Endothelial cell of umbilical vein (primary cell): ENCODE results near the gene SRBD1.

ENCODE experiments used
- EZH2 ChIP-seq: IDR thresholded peaks from 2 replicates; pipeline ENCODE4 v1.6.1; 2012; ENCODE audit warnings: borderline replicate concordance, low read depth, mild to moderate bottlenecking, moderate library complexity, low read length, inconsistent platforms; ENCODE audit not compliant: severe bottlenecking
- FOS ChIP-seq: IDR thresholded peaks from 2 replicates; pipeline ENCODE4 v1.6.1; 2011; ENCODE audit warnings: mild to moderate bottlenecking, low read length, moderate library complexity, borderline replicate concordance; ENCODE audit not compliant: insufficient read depth
- GATA2 ChIP-seq: IDR thresholded peaks from 2 replicates; pipeline ENCODE4 v1.7.0; 2011; ENCODE audit warnings: low read depth, mild to moderate bottlenecking, moderate library complexity, mixed read lengths, low read length; ENCODE audit not compliant: insufficient read length, insufficient read depth
- JUN ChIP-seq: IDR thresholded peaks from 2 replicates; pipeline ENCODE4 v1.6.1; 2011; ENCODE audit warnings: borderline replicate concordance, low read depth; ENCODE audit not compliant: insufficient read length, insufficient read depth
- MAX ChIP-seq: IDR thresholded peaks from 2 replicates; pipeline ENCODE4 v1.6.1; 2011; ENCODE audit not compliant: insufficient read depth, insufficient read length
- MYC ChIP-seq: IDR thresholded peaks from one replicate; pipeline ENCODE4 v1.6.1; 2011; ENCODE audit warnings: mild to moderate bottlenecking, low read depth, low read length
- POLR2A ChIP-seq: IDR thresholded peaks from 2 replicates; pipeline ENCODE4 v1.6.1; 2012; ENCODE audit warnings: low read depth, mild to moderate bottlenecking, control low read depth, low read length
- POLR2AphosphoS5 ChIP-seq: IDR thresholded peaks from 2 replicates; pipeline ENCODE4 v1.6.1; 2012; ENCODE audit warnings: low read depth, mild to moderate bottlenecking, control low read depth, low read length, moderate library complexity; ENCODE audit not compliant: insufficient read depth
- TF ChIP-seq, protein P1 (sequence below), 2 donors: IDR thresholded peaks; 1 replicate in 1 of 2; 2 replicates in 1 of 2; pipeline ENCODE4 v1.5.1; 2011; ENCODE audit warnings: low read length in 2 of 2, mild to moderate bottlenecking in 2 of 2, moderate library complexity in 2 of 2, control low read depth in 1 of 2, inconsistent platforms in 1 of 2, low read depth in 1 of 2; ENCODE audit not compliant: insufficient read depth in 1 of 2; ENCODE audit errors: extremely low read depth in 1 of 2

DNA sequence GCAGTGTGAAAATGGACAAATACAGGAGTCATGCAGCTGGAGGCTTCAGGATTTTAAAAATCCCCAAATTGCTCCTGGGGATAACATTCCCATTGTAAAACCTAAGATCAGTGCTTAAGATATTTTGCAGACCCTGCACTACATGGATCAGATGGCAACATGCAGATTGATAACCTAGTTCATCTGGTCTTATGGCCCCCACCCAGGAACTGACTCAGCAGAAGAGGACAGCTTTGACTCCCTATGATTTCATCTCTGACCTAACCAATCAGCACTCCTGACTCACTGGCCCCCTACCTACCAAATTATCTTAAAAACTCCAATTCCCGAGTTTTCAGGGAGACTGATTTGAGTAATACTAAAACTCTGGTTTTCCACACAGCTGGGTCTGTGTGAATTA, 20.0 kb downstream of the SRBD1 start:
- TF ChIP-seq, protein P1, sequence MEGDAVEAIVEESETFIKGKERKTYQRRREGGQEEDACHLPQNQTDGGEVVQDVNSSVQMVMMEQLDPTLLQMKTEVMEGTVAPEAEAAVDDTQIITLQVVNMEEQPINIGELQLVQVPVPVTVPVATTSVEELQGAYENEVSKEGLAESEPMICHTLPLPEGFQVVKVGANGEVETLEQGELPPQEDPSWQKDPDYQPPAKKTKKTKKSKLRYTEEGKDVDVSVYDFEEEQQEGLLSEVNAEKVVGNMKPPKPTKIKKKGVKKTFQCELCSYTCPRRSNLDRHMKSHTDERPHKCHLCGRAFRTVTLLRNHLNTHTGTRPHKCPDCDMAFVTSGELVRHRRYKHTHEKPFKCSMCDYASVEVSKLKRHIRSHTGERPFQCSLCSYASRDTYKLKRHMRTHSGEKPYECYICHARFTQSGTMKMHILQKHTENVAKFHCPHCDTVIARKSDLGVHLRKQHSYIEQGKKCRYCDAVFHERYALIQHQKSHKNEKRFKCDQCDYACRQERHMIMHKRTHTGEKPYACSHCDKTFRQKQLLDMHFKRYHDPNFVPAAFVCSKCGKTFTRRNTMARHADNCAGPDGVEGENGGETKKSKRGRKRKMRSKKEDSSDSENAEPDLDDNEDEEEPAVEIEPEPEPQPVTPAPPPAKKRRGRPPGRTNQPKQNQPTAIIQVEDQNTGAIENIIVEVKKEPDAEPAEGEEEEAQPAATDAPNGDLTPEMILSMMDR (IDR thresholded peaks at IDR 0.05; ENCODE audit: extremely low read depth in 1 of 2, insufficient read depth in 1 of 2, low read depth in 1 of 2, low read length in 2 of 2), result no peak
- TF ChIP-seq EZH2, result no peak
- no peak for TF ChIP-seq JUN
- TF ChIP-seq MYC, result no peak
- TF ChIP-seq MAX, result no peak
- TF ChIP-seq FOS, result no peak
- TF ChIP-seq POLR2A, result no peak
- TF ChIP-seq POLR2AphosphoS5, result no peak
- TF ChIP-seq GATA2, result no peak
